RPMI8226 (cell line): ENCODE data around the gene GNB5.
"Not testable (repeated sequence)": the region's sequence is repeated elsewhere in the genome, so short reads cannot be mapped to it uniquely, and the experiment has no call there.

Experiments used
- DNase-seq: peaks from one replicate; pipeline ENCODE4 v3.0.0-alpha.2; 2015

GNB5 gene

DNA sequence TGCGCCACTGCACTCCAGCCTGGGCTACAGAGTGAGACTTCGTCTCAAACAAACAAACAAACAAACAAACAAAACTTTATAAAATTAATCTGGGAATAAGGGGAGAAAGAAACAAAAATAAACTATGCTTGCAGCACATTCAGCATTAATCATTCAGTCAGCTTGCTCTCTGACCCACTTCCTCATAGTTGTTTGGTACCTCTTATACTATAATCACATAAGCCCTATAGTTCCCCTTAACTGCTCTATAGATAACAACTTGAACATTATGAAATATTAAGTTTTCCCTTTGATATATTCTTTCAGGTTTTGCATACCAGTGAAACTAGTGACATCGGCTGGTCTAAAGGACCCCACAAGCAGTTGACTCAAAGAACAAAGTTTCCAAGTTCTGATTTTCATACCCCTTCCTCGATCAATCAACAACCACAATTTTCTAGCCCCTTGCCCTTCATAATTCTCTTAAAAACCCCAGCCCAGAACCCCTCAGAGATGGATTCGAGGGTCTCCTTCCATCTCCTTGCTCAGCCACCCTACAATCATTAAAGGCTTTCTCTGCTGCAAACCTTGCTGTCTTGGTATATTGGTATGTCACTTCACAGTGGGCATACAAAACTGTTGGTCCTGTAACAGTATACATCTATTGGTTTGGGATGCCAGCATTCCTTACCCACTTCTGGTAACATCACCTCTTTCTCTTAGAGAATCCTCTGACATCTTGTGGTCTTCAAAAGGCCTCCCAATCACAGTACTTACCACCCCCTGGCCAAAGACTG, 105.0 kb downstream of the GNB5 start:
- DNase-seq: no peak

DNA sequence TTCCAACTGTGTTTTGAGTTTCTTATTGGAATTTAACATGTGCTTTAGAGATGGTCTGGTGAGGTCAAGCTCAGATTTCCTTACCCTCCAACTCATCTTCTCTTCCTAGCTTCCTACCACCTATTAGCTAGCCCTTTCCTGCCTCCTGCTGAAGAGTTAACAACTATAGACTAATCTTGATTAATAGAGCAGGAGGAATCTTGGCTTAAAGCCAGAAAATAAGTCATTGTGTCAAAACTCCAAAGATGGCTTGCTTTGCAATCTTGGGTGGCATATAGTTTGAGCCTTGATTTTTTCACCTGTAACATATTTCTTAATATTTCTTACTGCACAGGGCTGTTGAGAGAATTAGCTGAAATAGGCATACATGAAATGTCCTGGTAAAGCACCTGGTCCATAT, 105.9 kb downstream of the GNB5 start:
- no peak for DNase-seq

DNA sequence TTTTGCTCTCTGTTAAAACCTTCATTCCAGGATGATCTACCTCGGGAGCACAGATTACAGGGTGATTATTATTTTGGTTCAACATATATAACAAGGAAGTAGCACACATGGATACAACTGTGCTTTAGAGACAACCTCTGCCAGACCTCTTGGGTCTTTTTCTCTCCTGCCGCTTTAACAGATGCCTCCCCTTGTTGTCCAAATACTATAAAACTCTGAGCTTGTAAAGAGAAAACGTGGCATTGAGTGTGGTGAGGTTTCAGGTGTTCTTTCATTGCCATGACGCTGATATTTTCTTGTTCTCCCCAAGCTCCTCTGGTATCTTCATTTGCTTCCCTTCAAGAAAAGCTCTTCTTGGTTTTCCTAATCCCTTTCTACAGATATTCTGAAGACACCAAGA, 107.6 kb downstream of the GNB5 start:
- no peak for DNase-seq

DNA sequence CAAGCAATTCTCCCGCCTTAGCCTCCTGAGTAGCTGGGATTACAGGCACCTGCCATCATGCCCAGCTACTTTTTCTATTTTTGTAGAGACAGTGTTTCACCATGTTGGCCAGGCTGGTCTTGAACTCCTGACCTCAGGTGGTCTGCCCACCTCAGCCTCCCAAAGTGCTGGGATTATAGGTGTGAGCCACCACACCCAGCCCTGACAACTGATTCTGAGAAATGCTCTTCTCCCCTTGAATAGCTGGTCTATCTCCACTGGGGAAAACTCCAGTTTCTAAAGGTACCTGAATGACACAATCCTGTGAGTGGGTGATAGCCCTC, 108.2 kb downstream of the GNB5 start:
- not testable (repeated sequence) for DNase-seq

DNA sequence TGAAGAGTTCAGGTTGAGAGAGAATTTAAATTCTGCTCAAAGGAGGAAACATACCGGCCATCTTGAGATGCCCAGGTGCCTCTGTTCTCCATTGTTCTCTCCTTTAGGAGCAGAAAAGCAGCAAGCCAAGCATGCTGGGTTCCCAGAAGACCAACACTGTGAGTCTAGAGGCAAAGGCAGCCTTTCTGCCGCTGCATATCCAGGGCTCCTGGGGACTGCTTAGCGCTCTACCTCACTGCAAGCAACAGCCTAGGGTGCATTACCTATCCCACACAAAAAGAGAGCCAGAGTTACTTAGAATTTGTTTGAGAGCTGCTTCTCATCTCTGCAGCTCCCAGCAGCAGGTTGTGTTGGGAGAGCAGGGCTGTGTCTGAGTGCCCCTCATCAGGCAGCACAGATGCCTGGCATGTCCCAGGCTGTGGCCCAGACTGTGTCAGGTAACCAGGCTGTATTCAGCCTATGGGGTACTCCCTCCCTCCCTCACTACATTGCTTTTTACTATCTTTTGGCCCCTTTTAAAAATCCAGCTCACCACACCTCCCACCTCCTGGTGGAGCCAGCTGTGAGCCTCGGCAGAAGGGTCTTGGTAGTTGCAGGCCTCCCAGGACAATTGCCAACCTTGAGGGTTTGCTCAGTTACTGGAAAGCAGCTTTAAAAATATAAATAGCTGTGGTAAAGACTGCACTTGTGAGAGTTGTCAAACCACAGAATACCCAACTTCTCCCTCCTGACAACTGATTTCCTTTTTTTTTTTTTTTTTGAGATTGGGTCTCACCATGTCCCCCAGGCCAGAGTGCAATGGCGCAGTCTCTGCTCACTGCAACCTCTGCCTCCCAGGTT, 108.8 kb downstream of the GNB5 start:
- DNase-seq: peak; percentile 87

DNA sequence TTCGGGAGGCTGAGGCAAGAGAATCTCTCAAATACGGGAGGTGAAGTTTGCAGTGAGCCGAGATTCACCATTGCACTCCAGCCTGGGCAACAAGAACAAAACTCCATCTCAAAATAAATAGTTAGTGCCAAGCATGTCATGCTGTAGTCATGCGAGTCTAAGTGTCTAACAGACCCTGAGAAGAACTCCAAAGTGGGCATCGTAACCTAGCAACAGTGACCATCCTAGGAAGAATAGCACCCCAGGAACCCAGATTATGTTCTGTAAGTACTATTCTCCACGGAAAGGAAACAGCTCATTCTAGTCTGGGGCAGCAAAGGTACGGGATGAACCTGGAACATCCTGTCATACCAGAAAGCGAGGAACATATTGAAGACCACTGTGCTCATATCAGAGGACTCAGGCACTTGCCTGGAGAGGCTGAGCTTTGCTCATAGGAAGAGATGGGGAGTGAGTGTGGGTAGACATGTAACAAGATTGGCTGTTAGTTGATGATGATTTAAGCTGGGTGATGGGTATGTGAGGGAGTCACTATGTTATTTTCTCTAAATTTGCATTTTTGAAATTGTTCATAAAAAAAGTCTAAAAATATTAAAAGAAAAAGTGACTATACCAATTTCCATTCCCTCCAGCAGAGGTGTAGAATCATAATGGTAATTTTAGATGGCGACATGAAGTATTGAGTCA, 110.3 kb downstream of the GNB5 start:
- no peak for DNase-seq

DNA sequence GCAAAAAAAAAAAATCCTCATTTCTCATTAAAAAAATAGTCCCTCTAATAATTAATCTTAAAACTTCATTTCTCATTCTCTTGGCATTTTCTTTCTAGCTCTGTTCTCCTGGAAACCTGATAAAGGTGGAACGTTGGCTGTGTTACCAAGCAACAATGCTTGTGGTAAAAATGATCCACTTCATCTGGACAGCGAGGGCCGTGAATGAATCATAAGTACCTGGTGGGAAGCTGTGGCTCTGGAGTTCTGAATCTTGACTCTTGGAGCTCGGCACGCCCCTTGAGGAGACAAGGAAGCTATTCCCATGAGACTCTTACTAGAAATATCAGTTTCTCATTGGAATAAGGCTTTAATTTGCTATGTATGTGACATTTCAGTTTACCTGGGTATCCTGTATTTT, 111.2 kb downstream of the GNB5 start:
- no peak for DNase-seq

DNA sequence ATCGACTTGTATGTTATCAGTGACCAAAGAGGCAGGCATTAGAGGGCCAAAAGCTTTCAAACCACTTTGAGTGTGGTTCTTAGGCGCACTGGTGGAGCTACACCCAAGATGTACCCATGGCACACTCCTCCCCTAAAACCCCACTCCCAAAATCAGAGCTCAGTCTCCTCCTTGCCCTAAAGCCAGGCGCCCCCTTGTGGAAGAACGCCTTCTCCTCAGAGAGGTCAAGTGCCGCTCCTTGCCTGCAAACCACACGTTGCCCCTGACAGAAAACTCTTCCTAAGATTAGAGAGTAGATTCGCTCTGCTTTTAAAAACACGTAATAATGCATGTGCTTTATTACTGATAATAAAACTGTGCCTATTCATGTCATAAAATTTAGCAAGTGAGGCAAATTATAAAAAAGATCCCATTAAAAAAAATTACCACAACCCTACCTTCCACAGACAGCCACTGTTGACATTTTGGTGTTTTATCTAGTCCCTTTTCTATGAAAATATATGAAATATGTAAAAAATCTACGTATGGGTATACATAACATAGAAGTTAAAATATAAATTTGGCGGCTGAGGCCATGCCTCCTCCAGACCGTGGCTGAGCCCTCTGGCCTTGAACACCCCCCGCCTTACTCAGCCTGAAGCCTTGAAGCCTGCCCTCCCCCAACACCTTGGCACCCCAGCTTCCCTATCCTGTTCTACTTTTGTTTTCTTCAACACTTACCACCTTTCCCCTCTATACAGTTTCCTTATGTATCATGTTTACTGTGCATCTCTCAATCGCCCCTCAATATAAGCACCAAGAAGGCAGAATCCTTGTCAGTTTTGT, 112.1 kb downstream of the GNB5 start:
- DNase-seq: peak; percentile 91

DNA sequence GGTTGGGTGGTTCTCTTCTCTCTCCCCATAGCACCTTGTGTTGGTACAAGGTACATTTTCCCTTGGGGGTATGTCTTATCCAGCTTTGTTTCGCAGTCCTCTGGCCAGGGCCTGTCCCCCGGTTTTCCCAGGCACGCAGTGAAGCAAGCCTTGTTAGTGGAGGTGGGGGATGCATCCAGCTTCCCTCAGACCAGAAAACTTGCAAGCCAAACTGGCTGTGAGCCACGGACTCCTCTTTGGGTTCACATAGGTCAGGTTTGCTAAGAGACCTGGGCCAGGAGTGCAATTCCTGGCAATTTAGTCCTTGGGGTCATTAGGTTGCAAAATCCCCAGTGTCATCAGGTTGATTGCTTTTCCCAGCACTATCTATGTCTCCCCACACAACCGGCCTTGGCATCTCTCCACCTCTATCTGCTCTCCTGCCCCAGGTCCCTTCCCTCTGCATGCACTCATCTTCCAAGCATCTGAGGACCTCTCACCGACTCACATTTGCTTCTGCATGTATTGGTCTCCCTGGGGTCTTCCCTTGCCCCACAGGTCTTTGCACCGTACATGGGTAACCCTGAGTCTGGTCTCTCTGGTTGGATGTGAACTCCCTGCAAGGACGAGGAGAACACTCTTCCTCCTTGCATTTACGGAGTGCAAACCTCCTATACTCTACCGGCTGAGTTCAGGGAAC, 112.9 kb downstream of the GNB5 start:
- DNase-seq: no peak

DNA sequence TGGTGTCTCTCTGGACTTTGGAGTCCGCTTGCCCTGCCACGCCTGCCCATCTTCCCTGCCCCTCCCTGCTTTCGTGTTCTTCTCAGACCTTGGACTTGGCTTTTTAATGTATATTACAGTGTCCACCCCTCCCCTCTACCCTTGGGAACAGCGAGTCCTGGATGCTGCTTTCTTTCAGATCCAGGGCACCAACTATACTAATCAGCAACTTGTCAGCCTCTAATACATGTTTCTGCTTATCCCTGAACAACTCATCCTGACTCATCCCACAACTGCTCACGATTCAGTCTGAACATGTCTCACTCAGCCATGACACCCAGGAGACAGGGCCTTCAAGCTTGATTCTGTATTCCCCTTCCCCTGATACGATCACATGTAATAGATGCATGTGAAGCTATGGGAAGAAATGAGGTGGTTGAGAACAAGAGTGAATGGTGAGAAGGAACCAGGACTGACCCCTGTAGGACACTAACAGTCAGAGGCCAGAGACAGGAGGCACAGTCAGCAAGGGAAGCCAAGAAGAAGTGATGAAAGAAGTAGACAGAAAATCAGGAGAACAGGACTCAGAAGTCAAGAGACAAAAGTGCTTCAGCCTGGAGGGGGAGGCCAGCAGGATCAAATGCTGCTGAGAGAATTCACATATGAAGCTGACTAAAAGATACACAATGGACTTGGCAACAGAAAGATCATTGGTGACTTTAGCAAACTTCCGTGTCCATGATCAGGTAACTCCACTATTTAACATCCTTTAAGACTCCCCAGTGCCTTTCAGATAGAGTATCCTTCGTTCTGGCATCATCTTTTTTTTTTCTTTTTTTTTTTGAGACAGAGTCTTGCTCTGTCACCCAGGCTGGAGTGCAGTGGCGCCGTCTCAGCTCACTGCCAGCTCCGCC, 114.1 kb downstream of the GNB5 start:
- no peak for DNase-seq

DNA sequence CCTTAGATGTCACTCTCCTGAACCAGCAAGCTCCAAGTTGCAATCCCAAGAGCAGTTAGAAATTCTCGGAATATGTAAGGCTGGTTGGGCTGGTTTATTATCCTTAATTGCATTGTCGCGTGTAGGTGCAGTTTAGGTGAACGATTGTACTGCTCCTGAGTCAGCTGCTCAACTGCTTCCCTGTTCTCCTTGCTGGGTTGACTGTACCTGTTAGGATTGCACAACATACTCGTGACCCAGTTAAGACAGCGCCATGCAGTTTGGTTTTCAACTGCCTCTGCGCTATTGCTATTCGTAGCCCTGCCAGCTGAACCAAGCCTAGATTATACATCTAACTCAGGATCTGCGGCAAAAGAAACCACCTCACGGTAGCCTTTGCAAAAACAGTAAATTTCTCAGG, 119.6 kb downstream of the GNB5 start:
- DNase-seq: no peak

DNA sequence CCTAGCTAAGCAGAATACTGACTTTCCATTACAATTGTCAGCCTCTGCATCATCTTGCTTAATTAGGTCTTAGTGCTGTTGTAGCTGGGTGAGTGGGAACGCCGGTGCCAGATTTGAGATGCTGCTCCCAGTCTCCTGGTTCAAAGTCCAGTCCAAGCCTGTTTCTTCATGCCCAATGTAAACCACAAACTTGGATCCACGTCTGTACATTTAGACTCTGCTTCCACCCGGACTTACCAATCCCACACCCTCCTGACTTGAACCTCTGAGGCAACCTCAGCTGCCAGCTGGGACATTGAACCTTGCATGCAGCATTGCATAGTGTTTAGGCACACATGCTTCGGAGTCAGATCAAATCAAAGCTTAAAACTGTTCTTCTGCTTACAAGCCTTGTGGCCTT, 121.6 kb downstream of the GNB5 start:
- DNase-seq: no peak

DNA sequence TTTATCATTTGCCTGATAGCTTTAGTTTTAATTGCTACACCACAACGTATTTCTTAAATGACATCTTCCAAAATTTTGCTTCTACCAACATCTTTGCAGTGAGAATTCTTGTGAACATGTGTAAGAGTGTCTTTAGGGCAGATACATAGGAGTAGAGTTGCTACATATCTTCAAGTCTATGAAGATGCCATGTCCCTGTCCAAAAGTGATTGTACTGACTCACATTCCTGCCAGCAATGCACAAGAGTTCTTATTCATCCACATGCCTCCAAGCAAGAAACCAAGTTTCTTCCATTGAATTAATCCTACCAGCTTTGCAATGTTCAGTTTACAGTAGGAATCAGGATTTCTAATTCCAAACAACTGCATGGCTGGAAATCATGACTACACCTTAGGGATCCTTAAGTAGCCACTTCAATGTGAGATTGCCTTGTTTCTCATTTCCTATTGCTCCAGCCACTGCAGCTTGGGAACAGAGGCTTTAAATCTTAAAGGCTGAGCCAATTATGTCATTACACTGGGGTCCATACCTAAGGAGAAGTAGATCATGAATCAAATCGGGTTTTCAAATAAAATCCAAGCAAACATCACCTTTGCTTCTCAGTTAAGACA, 123.1 kb downstream of the GNB5 start:
- DNase-seq: no peak

DNA sequence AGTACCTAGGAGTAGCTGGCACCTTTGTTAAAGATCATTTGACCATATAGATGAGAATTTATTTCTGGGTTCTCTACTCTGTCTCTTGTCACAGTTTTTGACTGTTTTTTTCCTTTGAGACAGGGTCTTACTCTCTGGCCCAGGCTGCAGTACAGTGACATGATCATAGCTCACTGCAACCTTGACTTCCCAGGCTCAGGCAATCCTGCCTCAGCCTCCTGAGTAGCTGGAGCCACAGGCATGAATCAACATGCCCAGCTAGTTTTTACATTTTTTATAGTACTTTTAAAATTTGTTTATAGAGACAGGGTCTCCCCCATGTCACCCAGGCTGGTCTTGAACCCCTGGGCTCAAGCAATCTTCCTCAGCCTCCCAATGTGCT, 123.7 kb downstream of the GNB5 start:
- no peak for DNase-seq

DNA sequence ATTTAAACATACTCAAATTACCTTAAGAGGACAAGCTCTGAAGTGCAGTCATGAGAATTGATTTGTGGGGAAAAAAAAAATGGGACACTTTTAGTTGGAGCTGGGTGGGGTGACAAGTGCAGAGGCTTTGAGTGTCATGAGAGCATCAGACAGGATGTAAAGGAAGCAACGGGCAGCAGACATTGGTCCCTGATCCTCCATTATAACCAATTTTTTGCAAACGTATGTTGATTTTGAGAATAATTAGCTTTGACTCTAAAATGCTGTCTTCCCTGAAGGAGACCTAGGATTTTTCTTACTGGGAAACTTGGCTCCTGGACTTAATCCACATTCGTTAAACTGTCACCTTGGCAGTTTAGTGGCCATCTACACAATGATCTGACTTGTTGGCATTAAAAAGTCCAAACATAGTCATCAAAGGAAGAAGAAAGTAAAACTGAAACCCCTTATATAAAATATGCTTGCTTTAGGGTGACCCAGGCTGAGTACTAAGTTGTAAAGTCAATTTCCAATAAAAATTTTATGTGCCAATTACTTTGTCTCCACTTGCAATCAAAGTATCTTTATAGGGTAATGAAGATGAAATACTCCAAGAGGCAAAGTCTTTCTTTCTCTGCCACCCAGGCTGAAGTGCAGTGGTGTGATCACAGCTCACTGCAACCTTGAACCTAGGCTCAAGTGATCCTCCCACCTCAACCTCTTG, 124.2 kb downstream of the GNB5 start:
- DNase-seq: no peak
